Activated CD4-positive, alpha-beta T cell treated with anti-CD3 and anti-CD28 coated beads, Interleukin-2, amount 50 U/mL, for 48 hours (primary cell): Measurements from ENCODE around the gene RPL15.

Experiments used
- DNase-seq, 2 experiments: peaks; one replicate each; pipeline ENCODE4 v3.0.0-alpha.2; 2020

The RPL15 gene

DNA sequence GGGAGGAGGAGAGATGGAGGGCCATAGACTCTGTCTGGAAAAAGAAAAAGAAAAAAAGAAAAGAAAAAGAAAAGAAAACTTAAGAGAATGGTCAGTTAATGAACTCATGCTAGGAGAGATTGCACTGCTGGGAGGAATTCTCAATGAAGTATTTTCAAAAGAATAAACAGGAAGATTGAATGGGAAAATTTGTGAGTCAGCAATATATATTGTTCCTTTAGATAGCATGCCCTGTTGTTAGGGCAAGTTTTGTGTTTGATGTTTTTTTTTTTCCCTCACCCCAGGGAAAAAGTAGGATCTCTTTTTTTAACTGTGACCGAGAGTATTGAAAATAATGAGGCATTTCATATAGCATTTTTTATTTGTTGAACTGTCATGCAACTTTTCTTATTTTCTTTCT, 20.4 kb downstream of the RPL15 start:
- no peak for DNase-seq

DNA sequence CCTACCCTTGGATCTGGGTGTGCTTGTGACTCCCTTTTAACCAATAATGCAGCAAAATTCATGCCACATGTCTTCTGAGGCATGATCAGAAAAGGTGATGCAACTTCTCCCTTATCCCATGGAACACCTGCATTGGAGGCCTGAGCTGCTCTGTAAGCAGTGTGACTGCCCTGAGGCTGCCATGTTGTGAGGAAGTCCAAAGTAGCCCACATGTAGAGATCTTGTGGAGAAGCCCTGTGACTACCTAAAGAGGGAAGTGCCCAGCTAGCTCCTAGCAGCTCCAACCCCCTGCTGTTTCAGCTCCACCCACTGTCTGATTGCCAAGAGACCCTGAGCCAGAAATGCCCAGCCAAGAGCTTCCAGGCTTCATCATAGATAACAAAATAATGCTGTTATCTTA, 21.8 kb downstream of the RPL15 start:
- DNase-seq: no peak

DNA sequence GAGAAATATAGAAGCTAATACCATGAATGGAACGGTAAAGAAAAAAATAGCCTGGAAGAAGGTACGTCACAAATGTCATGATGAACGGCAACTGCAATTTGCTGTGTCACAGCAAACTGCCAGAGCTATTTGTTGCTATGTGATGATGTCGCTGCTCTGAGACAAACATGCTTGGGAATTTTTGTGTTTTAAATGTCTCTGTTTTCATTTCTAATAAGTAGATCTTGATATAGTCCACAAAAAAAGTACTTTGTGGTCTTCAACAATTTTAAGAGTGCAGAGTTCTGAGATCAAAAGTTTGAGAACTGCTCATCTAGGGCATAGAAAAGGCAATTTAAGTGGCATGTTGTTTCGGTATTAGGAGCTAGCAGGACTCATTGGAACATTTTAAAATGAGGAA, 23.8 kb downstream of the RPL15 start:
- no peak for DNase-seq

DNA sequence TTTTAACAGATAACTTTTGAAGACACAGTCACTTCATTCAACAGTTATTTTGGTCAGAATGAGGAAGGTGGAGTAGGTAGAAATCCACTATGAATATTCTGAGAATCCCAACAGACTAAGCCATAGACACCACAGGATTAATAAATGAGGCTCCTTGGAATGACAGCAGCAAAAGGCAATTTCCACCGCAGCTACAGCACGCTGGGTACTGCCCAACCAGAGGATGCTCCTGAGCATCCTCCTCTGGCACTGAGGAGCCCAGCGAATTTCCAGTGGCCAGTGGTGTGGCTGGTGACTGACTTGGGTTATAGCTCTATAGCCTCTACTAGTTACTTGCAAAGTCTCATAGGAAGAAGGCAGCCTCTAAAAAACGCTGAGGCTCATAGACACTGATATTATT, 24.5 kb downstream of the RPL15 start:
- DNase-seq: no peak

DNA sequence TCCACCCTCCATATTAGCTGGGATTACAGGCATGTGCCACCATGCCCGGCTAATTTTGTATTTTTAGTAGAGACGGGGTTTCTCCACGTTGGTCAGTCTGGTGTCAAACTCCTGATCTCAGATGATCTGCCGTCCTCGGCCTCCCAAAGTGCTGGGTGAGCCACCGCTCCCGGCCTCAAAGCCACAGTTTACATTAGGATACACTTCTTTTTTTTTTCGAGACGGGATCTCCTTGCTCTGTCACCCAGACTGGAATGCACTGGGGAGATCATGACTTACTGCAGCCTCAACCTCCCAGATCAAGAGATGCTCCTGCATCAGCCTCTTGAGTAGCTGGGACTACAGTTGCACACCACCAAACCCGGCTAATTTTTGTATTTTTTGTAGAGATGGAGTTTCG, 25.6 kb downstream of the RPL15 start:
- DNase-seq: no peak

DNA sequence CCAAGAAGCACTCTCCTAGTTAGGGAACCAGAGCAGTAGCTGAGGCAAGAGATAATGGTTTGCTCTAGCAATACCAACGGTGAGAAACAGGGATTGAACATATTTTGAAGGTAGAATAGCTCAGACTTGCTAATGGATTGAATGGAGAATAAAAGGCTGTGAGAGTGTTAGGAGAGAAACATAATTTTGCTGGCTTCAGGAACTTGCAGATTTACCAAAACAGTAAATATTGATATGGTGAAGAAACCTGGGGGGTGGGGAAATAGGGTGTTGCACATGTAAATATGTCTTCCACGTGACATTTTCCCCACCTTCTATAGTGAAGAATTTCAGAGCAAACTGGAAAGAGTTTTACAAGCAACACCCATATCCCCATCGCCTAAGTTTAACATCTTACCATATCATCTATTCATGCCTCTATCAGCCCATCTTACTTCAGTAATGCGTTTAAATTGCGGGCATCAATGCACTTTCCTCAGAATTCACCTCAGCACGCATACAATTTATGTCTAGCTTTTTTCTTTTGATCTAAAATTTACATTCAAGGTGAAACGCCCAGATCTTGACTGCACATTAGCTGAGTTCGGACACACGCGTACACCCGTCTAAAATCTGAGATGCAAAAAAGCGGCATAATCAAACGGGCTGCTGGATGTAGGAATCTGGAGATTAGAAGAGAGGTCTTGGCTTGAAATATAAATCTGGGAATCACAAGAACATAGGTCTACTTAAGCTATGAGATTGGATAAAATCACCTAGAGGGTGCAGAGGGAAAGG, 27.3 kb downstream of the RPL15 start:
- DNase-seq: no peak

DNA sequence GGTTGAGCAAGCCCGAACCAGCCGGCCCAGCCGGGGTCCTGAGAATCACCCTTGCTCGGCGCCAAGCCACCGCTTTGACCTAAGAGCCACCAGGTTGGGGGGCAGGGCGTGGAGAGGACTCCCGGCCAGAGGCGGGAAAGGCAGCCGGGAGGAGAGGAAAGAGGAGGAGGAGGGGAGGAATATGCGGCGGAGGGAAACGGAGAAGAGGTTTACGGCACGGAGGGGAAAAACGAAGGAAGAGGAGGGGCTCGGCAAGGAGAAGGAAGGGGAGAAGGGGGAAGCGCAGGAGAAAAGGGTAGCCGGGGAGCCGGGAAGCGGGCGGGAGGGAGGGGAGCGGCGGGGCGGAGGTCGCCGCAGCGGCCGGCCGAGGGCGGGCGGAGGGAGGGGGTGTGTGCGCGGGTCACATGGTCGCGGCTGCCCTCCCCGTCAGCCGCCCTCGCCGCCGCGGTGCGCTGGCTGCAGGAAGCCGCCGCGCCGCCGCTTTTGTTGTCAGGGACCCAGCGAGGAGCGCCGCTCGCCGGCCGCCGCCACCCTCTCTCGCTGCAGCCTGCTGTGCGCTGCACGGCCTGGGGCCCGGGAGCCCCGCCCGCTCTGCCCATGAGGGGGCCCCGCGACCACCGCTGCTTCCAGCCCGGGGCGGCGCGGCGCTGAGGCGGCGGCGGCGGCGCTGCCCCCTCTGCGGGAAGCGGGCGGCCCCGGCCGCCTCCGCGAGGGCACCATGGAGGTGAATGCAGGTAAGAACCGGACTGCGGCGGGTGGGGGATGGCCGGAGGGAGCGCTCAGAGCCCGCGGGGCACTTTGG, 28.1 kb downstream of the RPL15 start, which contains the start of gene NR1D2:
TSS of gene NR1D2 (plus strand) at position 426 of the 802 bp plus-strand sequence. CDS start at position 719, 293 bp downstream.
- DNase-seq: peak; percentile 76 to 77

DNA sequence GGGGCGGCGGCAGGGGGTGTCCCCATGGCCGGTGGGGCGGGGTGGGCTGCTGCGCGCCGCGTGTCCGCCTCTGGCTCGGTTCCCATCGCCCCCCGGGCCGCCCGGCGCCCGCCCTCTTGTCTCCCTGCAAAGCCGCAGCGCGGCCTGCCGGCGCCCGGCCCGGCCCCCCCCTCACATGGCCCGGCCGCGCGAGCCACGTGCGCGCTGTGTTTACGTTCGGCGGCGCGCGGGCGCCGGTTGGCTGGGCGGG, 28.7 kb downstream of the RPL15 start:
- DNase-seq: no peak

DNA sequence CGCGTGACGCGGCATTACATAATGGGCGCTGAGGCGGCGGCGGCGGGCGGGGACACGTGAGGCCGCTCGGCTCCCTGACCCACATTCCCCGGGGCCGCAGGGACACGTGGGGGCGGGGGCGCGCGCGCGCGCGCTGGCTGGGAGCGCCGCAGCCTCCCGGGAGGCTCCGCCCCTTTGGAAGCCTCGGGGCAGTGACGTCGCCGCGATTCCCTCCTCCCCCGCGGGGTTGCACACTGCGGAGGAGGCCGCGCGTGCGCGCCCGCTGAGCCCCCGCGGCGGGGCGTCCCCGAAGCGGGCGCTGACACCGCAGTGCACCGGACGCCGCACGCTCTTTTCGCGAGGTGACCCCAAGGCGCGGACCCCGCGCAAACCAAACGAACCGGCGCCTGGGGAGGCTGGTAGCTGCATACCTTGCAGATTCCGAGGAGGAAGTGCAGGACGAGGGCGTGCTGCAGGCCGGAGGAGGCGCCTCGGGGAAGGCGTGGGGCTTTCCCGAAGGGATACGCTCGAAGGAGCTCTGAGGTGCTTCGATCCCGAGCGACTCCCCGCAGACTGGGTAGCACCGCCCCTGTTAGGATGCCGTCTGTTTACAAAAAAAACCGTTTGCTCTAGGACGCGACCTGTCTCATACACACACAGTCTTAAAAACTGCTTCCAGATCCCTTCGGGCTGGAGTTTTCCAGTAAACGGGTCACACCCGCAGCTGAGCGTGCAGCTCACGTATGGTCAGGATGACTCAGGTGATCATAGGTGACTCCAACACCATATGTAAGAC, 29.2 kb downstream of the RPL15 start:
- peak; percentile 95 to 96 for DNase-seq

DNA sequence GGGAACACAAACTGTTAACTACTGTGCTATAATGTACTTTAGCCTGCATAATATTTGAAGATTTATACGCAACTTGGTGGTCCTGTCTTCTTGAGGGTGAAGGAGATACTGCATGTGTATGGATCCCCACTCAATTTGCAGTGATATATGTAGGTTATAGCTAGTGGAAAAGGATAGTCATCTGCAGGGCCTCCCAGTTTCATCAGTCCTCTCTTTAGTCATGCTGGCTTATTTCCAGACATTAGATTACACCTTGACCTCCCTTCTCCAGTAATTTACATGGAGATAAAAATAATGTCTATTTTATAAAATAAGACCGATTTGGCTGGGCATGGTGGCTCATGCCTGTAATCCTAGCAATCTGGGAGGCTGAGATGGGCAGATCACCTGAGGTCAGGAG, 31.8 kb downstream of the RPL15 start:
- no peak for DNase-seq

DNA sequence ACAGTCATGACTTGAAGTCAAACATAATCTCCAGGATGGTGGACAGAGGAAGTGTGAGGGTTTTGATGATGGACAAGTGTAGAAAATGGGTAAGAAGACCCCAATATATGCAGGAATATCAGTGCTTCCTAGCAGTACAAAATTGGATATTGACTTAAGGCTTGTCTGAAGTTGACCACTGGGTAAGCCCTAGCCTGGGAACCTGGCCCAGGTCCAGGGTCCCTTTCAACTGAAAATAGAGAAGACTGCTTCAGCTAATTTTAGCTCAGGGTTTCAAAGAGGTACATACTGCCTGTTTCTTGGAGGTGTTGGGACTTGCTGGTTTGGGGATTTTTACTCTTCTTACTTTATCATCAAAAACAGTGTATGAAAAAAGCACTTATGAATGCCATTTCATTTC, 32.9 kb downstream of the RPL15 start:
- DNase-seq: no peak

DNA sequence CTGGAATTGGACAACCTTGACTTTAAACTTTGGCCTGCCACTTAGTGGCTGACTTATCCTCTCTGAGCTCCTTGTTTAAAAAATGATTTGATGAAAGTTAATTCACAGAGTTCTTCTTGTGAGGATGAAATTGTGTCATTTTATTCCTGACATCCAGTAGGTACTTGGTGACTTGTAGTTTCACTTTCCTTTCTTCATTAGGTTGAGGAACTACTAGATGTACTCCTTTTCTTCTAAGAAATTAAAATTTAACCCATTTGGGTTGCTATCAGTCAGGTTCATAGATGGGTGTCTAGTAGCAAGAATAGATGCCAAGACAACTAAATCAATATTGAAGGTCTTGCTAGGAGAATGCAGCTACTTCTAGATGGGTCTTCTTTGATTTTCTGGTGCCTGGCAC, 33.4 kb downstream of the RPL15 start:
- no peak for DNase-seq

DNA sequence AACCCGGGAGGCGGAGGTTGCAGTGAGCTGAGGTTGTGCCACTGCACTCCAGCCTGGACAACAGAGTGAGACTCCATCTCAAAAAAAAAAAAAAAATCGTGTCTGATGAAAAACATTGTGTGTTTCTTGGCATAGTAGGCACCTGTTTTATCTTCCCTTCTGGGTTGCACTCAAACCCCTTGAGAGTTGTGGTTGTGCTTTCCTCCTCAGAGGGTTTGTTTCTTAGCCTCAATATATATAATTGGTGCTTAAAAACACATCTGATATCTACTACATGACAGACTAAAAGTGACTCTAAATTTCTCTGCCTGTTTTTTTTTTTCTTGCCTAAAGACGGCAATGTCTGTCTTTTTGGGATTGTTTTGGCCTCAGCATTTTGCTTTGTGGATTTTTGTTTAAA, 35.7 kb downstream of the RPL15 start:
- no peak for DNase-seq

DNA sequence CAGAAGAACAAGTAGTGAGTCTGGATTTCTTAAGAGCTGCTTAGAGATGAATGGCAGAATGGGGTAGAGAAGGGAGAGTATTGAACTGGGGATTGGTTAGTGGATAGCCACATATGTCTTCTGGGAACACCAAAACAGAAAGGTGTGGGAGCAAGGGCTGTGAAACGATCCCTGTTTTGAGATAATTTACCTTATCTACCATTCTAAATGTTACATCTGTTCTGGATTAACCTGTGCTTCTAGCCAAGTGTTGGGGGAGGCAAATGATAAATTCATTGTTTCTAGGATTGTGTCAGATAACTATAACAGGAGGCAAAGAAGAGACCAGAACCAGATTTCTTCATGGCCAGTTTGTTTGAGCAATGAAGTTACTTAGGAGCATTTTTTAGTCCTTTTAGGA, 36.6 kb downstream of the RPL15 start:
- no peak for DNase-seq

DNA sequence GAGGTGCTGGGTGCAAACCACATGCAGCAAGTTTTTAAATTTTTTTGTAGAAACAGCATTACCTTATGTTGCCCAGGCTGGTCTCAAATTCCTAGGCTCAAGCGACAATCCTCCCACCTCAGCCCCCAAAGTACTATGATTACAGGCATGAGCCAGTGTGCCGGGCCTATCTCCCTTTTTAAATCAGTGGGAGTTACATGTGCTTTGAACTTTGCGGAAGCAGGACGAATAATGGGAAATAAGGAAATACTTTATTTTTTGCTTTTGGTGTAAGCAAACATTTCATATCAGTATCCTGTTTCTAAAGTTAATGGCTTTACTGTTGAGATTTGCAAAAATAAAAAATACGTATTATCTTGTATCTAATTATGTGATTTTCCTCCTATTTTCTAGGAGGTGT, 37.2 kb downstream of the RPL15 start:
- DNase-seq: no peak

DNA sequence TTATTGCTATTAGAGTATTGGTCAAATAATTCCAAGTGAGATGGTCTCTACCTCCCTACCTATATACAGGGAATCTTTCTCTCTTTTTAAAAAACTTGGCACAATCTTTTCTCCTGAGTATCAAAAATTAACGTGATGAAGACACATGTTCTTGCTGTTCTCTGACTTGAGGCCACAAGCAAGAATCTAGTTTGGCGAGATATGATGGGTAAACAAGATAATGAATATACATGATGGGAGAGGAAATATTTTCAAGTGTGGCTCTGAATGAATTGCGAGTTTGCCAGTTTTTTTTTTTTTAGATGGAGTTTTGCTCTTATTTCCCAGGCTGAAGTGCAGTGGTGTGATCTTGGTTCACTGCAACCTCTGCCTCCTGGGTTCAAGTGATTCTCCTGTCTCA, 39.8 kb downstream of the RPL15 start:
- no peak for DNase-seq

DNA sequence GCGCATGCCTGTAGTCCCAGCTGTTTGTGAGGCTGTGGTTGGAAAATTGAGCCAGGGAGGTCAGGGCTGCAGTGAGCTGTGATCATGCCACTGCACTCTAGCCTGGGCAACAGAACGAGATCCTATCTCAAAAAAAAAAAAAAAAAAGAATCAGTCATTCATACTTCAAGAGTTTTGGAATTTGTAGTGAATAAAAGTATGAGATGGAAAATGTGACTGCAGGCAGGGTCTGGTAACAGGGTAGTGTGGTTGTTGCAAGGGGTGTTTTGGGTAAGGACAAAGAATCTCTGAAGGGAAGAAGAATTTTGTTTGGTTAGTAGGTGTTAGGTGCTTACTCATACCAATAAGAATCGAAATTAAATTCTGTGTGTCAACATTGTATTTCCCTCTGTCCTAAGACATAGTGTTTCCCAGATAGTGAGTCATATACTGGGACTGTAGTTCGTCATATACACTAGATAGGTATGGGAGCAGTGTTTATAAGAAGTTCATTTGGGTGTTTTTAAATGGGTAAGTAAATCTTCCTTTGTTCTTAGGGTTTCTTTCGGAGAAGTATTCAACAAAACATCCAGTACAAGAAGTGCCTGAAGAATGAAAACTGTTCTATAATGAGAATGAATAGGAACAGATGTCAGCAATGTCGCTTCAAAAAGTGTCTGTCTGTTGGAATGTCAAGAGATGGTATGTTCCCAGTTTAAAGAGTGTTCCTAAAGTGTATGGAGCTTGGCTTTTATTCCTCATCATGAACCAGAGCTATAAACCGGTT, 42.4 kb downstream of the RPL15 start:
- DNase-seq: peak in 1 of 2 experiments; percentile 16

DNA sequence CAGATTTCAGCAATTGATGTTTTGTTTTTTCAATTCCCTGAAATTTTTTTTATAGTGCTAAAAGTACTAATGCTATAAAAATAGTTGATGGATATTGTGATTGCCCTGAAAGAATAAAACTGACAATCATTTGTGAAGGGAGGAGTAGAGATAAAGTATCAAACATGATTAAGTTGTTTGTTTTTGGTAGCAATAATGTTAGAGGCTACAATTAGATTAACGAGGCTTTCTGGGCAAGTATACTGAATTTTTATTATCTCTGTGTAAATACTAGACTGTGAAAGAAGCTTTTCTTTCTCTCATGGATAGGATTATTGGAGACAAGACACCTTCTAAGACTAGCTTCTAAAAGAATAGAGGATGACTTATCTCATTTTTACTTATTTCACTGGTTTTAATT, 43.7 kb downstream of the RPL15 start:
- DNase-seq: no peak

DNA sequence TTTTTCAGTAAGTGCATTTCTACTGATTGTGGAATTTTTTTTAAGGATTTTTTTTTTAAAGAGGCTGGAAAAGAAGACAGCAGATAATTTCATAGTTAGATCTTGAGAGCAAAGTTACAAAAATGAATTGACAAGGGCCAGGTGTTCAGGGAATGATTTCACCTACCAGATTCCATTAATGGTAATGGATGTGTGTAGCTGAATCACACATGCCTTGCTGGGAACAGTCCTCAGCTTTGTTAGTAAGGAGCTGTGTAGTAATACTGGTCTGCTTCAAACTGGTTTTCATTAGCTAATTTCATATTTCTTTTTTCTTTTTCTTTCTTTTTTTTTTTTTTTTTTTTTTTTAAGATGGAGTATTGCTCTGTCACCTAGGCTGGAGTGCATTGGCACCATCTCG, 44.1 kb downstream of the RPL15 start:
- DNase-seq: no peak

DNA sequence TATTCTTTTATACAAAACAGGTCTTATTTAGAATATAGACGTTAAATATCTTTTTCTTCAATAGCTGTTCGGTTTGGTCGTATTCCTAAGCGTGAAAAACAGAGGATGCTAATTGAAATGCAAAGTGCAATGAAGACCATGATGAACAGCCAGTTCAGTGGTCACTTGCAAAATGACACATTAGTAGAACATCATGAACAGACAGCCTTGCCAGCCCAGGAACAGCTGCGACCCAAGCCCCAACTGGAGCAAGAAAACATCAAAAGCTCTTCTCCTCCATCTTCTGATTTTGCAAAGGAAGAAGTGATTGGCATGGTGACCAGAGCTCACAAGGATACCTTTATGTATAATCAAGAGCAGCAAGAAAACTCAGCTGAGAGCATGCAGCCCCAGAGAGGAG, 45.0 kb downstream of the RPL15 start:
- DNase-seq: no peak

DNA sequence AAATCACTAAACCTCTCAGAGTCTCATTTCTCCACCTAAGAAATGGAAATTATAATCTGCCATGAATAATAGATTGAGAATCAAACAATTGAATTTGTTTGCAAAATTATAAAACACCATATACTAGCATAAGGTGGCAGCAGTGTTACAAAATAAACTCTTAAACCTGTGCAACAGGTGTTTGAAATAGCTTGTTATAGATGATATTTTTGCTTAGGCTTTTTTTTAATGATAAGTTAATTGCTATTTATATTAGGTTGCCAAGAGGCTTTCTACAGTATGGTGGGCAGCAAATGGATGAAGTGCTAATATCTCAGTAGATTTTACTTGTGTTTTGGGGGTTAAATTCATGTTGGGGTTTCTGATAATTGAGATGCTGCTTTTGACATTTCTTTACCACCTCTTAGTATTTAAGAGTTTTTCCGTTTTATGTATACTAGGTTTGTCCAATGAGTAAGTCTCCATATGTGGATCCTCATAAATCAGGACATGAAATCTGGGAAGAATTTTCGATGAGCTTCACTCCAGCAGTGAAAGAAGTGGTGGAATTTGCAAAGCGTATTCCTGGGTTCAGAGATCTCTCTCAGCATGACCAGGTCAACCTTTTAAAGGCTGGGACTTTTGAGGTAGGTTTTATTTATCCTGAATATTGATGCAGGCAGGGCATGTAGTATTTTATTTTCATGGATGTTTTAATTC, 47.8 kb downstream of the RPL15 start:
- no peak for DNase-seq

DNA sequence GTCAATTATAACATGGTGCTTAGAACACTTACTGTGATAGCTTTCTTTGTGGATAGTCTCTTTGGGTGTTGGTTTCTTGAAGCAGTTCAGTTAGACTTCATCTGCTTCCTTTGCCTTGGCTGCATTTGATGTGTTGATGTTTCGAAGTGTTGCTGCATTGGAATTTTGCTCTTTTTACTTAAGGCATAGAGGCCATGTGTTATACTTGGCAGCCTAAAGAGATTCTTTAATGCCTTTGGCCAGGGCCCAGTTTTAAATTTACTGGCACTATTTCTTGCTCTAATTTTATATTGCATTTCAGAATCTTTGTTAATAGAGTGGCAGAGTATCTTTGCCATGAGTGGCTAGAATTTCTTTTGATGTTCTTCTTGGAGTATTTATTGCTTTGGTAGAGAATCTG, 49.4 kb downstream of the RPL15 start:
- DNase-seq: no peak
